BJ (cell line): ENCODE data around the gene TDO2. TPM values are rescaled to one million over a fixed set of nuclear protein-coding genes. Genes with fewer than 3 reads are reported as not detected.

ENCODE experiments used
- CTCF ChIA-PET: fragments of 350-600 bp; formaldehyde crosslinking; extraction: SDS; loops from one replicate; lab custom pipeline; 2021; ENCODE audit warnings: antibody characterized with exemption, inconsistent platforms; lab: Yijun Ruan, JAX
- POLR2A ChIA-PET: fragments of 300-600 bp; sonication (Branson Sonifier 250); formaldehyde crosslinking; extraction: SDS; loops from one replicate; lab custom pipeline; 2021; ENCODE audit warnings: antibody characterized with exemption; lab: Charles Lee
- DNase-seq: peaks from one replicate; pipeline ENCODE4 v3.0.0-alpha.2; 2011; ENCODE audit warnings: low read depth
- H3K27me3 ChIP-seq: 2 replicates; pipeline ENCODE4 v1.6.0; 2011; ENCODE audit warnings: low read length; ENCODE audit not compliant: control insufficient read depth, insufficient read depth
- H3K36me3 ChIP-seq: 2 replicates; pipeline ENCODE4 v1.5.1; 2011; ENCODE audit warnings: low read length; ENCODE audit not compliant: control insufficient read depth, insufficient read depth
- H3K4me3 ChIP-seq: 2 replicates; pipeline ENCODE4 v1.5.1; 2011; ENCODE audit warnings: low read depth, mild to moderate bottlenecking, control low read depth, low read length
- CTCF ChIP-seq: IDR thresholded peaks from 2 replicates; pipeline ENCODE4 v1.5.1; 2011; ENCODE audit warnings: low read depth, mild to moderate bottlenecking, control low read depth, inconsistent platforms, low read length, moderate library complexity; ENCODE audit not compliant: insufficient read depth
- polyA plus RNA-seq: library from polyadenylated mRNA; depleted of rRNA; stranded (reverse); fragments of >200 nt; gene quantifications from 2 replicates; pipeline ENCODE4 v1.2.3, GENCODE V29; 2011

TDO2 gene
- polyA plus RNA-seq, 1 experiment, result not detected

GRCh38 chr4:155906554-155907247, 3.2 kb downstream of the TDO2 start:
- Histone ChIP-seq H3K36me3 (no peaks in the 10 kb centered on the region), H3K27me3 (no peaks in the 10 kb centered on the region; the same call in 1 of the 2 replicates), H3K4me3 (no peak overlapping the region)
- TF ChIP-seq CTCF, result no peak
- DNase-seq, result peak; percentile 93
- POLR2A ChIA-PET, result interaction anchor here (0.5 to 0.7 kb wide), 2 partner anchors 37 to 105 kb away, joined by 3 to 4 read pairs; no protein-coding TSS in a partner anchor
- CTCF ChIA-PET, result interaction anchor here (0.6 kb wide), 1 partner anchor 534 kb away, joined by 3 read pairs; no protein-coding TSS in a partner anchor

GRCh38 chr4:155907556-155907955, 4.1 kb downstream of the TDO2 start:
- H3K4me3 ChIP-seq, result no peak overlapping the region
- no peaks in the 10 kb centered on the region for H3K36me3 ChIP-seq
- no peaks in the 10 kb centered on the region; the same call in 1 of the 2 replicates for H3K27me3 ChIP-seq
- no peak for DNase-seq
- CTCF ChIA-PET, result no interaction called here
- no peak for TF ChIP-seq CTCF
- POLR2A ChIA-PET, result interaction anchor here (0.5 kb wide), 1 partner anchor 106 kb away, joined by 4 read pairs; no protein-coding TSS in a partner anchor

- Histone ChIP-seq H3K4me3 (no peak overlapping the region), H3K27me3 (no peaks in the 10 kb centered on the region; the same call in 1 of the 2 replicates), H3K36me3 (no peaks in the 10 kb centered on the region)
- TF ChIP-seq CTCF, result no peak
- no peak for DNase-seq
- ChIA-PET CTCF (no interaction called here), POLR2A (no interaction called here)
These were observed 5.0 kb downstream of the TDO2 start for GRCh38 chr4:155908187-155909139.

- CTCF ChIA-PET, result interaction anchor here (1.3 kb wide), 1 partner anchor 43 kb away, joined by 3 read pairs; no protein-coding TSS in a partner anchor
- DNase-seq, result no peak
- Histone ChIP-seq H3K36me3 (no peaks in the 10 kb centered on the region), H3K27me3 (no peaks in the 10 kb centered on the region; the same call in 1 of the 2 replicates), H3K4me3 (no peak overlapping the region)
- POLR2A ChIA-PET, result no interaction called here
- no peak for TF ChIP-seq CTCF
These were observed 6.2 kb downstream of the TDO2 start for GRCh38 chr4:155909615-155910226.

- CTCF ChIA-PET, result no interaction called here
- DNase-seq, result no peak
- Histone ChIP-seq H3K36me3 (no peaks in the 10 kb centered on the region), H3K4me3 (no peak overlapping the region), H3K27me3 (no peaks in the 10 kb centered on the region; the same call in 1 of the 2 replicates)
- TF ChIP-seq CTCF, result no peak
- POLR2A ChIA-PET, result no interaction called here
These were observed 8.4 kb downstream of the TDO2 start for GRCh38 chr4:155911905-155912304.
